GM18511 (cell line): ENCODE results near the gene INTS1.
"Not testable (repeated sequence)": the region's sequence is repeated elsewhere in the genome, so short reads cannot be mapped to it uniquely, and the experiment has no call there.

Experiments
- ATAC-seq: cut with Tn5 transposase; IDR thresholded peaks from one replicate; pipeline ENCODE4 v1.9.1; 2021; ENCODE audit warnings: mild to moderate bottlenecking, moderate library complexity; ENCODE audit not compliant: unreplicated experiment

INTS1 gene

DNA sequence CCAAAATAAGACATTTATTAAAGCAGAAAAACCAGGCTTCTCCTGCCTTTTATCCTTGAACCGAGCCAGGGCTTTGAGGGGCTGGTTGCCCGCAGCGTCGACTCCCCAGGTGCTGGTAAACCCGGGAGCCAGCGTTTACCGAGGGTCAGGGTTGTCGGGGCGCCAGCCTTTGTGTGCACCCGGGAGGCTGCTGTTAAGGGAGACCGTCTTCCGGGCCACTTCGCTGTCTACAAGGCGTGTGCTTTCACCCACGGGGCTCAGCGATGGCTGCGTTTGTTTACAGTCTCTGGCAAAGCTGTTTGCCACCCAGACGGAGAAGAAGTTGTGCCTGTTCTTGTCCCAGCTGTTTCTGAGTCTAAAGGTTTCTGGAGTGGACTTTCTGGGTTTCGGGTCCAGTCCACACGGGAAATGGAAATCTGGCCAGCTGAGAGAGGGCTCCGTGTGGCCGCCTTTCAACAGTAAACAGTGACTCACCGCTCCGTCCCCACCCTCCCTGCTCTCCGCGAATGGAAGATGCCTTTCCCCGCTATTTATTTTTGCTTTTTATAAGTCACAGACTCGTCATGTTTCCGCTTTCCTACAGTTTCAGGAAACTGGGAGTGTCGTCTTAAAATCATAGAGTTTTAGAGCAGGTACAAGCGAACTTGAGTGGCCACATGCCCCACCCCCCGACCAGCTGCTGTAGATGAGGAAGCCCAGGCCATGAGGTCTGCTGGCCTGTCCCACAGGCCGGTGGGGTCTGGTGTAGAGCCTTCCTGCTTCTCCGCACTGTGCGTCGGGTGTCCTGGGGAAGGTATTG is 28.5 kb upstream of the INTS1 start:
- no peak for ATAC-seq

DNA sequence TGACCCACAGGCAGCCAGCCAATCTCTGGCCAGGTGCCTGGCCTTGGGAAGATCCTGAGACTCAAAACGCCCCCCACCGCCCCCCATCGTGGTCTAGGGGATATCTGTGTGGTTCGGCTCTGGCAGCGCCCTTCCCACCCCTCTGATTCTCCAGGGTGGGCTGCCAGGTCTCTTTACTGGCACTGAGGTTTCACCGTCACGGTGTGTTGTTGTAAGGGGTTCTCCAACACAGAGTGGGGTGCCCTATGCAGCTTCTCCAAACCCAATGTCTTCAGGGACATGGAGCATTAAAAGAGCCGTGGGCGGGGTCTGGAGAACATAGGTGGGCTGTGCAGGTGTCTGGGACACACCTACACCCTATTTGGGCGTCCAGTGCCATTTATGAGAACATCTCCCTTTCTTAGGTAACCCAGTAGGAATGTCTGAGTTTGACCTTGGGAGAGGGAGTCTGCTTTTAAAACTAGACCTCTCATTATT is 27.8 kb upstream of the INTS1 start:
- no peak for ATAC-seq

DNA sequence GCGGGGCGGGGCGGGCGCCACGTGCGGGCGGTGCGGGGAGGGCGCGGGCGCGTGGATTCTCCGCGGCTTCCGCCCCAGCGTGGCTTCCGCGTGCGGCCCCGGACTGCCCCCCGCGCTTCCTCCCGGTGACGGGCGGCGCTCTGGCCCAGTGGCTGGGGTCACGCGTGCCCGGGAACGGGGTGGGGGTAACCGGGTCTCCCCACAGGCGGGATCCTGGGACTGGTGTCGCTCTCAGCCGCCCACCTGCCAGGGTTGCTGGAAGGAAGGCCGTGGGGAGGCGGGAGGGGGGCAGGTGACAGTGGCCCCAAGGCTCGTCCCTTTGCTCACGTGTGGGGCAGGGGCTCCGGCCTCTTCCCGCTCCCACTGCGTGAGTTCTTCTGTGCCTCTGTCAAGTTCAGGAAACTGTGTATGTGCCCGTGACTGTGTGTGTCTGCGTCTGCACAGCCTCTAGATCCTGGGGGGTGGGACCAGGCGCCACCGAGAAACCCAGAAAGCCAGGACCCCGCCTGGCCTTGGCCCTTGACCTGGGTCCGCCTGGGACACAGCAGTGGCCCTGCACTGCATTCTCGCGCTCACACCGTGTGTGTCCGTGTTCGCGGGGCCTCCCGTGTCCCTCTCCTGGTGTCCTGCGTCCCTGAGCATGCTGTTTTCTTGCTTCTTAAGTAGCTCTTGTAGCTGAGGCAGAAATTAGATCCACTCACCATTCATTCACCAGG is 27.2 kb upstream of the INTS1 start:
- peak; percentile 34 for ATAC-seq

DNA sequence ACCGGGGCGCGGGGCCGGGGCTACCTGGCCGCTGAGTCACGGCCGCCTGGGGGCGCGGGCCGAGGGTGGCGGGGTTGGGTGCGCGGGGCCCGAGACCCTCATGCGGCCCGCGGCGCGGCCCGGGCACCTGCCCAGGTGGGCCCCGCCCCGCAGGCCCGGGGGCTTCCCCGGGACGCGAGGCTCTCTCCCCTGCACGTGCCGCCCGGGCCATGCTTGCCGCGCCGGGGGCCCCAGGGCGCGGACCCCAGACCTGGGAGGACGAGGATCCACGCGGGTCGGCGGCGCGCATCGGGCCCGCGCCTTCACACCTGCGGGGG is 26.7 kb upstream of the INTS1 start:
- peak; percentile 23 for ATAC-seq

DNA sequence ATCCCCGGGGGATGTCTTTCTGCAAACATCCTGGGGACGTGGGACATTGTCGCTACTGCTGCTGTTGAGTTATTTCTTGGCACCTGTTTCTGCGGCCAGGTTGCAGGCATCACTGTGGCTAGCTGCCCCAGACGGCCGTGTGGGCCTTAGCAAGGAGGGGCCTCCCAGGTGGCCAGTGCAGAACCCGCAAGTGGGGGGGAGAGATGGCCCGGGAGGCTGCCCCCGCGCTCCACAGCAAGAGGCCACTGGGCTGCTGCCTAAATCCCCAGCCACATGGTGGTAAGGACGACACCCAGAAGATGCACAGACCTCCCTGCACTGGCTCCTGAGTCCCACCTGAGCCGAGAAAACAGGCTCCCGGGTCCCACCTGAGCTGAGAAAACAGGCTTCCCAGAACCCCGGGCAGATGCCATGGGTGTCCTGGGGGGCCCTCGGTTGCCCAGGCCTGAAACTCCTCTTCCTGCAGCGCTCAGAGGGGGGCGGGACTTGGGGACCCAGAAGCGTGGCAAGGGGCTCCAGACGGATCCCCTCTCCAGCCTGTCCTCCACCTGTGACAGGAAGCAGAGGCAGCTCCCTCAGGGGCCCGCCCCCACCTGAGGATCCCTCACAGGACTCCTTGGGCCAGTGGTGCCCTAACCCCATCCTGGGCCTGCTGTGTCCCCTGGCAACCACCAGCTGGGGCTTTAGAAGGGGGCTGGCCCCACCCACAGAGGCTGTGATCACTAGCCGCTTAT is 25.4 kb upstream of the INTS1 start:
- no peak for ATAC-seq

DNA sequence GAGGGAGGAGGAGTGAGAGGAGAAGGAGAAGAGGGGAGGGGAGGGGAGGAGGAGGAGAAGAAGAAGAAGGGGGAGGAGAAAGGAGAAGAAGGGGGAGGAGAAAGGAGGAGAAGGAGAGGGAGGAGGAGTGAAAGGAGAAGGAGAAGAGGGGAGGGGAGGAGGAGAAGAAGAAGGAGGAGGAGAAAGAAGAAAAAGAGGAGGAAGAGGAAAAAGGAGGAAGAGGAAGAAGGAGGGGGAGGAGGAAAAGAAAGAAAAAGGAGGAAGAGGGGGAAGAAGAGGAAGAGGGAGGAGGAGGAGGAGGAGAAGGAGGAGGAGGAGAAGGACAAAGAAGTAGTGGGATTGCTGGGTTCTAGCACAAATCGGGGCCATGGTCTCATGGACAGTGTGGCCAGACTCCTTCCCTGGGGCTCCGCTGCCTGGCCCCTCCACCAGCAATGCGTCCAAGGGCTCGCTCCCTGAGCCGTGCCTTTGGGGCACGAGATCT is 22.1 kb upstream of the INTS1 start:
- no peak for ATAC-seq

DNA sequence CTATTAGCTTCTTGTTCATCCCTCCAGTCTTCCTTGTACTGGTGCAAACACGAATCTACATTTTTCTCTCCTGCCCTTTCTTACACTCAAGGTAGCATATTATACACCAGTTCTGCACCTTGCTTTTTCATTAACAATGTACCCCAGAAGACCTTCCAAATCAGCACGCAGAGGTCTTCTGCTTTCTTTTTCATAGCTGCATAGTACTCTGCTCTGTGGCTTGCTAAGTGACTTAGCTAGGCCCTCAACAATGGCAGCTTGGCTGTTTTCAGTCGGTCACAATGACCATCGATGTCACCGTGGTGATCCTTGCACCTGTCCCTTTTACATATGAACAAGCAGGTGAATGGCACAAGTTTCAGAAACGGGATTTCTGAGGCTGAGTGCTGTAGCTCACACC is 21.2 kb upstream of the INTS1 start:
- no peak for ATAC-seq

DNA sequence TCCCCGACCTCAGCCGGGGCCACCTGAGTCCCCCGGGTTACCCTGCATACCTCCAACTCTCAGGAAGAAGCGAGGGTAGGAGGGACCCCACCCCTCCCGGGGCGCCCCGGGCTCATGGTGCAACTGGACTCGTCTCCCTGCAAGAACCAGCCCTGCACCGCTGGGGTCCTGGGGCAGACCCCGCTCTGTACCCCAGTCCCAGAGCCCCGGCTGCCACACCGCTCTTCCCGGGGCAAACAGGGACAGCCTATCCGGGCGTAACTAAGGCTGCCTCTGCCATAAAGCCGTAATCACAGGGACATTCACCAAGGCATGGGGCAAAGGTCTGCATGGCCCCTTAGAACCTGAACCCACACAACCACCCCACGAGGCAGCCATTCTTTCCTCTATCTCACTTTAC is 19.7 kb upstream of the INTS1 start:
- no peak for ATAC-seq

DNA sequence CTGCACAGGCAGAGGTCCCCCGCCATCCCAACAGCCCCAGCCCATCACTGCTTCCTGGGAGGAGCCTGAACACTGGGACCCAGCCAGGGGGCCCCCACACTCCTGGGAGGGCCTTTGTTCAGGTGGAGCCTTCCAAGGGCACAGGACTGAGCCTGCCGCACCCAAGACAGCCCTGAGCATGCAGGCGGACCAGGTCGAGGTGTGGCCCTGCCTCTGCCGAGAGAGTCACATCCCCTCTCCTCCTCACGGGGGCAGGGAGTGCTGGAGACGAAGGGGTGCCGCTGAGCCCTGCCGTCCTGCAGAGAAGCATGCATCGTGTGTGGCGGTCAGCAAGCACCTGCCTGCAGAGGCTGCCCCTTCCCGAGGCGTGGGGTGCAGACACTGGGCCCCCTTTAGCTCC is 19.0 kb upstream of the INTS1 start:
- no peak for ATAC-seq

DNA sequence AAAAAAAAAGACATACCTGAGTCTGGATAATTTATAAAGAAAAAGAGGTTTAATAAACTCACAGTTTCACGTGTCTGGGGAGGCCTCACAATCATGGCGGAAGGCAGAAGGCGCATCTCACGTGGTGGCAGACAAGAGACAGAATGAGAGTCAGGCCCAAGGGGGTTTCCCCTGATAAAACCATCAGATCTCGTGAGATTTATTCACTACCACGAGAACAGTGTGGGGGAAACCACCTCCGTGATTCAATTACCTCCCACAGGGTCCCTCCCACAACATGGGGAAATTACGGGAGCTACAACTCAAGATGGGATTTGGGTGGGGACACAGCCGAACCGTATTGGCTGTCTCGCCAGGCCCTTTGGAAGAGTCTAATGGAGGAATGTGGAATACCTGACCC is 17.3 kb upstream of the INTS1 start:
- ATAC-seq: no peak

DNA sequence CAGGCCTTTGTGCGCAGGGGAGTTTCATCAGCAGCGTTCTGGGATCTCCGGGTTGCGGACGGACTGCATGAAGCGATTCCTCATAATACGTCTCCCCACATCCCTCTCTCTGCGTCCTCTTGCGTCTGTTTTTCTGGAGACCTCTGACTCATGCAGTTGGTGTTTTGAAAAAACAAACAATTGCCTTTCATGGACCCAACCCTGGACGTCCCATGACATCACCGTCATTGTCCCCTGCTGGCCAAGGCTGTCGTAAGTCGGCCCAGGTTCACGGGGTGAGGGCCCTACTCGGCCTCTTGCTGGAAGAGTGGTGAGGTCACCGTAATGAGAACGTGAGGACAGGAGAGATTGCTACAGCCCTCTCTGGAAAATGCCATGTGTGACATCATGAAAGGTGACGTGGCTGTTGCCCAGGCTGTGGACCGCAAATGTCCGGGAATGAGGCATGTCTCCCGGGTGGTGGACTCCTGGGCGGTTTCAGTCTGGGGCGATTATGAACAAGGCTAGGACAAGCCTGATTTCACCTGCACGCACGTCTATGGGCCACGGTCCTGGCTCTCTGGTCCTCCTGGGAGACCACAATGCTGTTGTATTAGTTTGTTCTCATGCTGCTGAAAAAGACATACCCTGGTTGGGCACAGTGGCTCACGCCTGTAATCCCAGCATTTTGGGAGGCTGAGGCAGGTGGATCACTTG is 16.5 kb upstream of the INTS1 start:
- ATAC-seq: no peak

DNA sequence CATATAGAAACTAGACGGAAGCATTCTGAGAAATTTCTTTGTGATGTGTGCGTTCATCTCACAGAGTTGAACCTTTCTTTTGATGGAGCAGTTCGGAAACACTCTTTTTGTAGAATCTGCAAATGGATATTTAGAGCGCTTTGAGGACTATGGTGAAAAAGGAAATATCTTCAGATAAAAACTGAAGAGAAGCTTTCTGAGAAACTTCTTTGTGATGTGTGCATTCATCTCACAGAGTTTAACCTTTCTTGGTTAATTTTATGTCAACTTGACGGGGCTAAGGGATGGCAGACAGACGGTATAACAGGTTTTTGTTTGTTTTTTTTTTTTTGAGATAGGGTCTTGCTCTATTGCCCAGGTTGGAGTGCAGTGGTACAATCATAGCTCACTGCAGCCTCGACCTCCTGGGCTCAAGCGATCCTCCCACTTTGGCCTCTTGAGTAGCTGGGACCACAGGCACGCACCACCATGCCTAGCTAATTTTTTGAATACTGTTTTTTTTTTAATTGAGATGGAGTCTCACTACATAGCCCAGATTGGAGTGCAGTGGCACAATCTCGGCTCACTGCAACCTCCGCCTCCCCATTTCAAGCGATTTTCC is 15.2 kb upstream of the INTS1 start:
- ATAC-seq: not testable (repeated sequence)

DNA sequence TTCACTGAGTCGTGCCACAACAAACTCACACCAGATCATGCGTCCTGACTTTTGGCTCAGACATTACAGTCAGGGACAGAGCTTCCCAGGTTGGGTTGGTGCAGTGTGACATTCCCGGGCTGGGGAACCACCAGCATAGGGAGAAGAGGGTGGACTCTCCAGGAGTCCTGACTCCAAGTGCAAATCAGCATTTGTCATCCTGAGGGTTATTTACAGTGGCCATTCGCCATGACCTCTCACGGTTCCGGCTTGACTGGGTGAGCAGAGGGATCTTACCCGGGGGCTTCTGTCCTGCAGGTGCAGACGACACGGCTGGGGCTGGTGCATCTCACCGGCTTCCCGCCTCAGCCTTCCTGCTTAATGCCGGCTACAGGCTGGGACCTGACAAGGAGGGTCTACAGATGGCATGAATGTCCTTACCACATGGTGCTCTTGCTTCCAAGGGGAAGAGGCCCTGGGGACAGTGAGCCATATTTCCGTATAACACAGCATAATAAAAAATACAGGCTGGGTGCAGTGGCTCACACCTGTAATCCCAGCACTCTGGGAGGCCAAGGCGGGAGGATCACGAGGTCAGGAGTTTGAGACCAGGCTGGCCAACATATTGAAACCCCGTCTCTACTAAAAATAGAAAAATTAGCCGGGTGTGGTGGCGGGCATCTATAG is 12.5 kb upstream of the INTS1 start:
- no peak for ATAC-seq

DNA sequence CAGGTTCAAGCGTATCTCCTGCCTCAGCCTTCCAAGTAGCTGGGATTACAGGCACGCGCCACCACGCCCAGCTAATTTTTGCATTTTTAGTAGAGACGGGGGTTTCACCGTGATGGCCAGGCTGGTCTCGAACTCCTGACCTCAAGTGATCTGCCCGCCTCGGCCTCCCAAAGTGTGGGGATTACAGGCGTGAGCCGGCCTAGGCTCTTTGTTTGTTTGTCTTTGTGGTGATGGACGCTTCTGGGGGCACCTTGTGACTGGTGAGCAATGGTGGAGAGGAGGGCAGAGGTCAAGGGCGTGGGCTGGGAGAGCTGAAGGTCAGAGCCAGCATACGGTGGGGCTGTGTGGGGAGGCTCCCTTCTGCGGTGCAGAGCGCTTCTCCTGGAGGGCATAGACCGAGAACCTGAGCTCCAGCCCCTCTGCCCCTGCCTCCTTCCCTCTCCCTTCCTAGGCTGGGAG is 11.3 kb upstream of the INTS1 start:
- ATAC-seq: not testable (repeated sequence)

DNA sequence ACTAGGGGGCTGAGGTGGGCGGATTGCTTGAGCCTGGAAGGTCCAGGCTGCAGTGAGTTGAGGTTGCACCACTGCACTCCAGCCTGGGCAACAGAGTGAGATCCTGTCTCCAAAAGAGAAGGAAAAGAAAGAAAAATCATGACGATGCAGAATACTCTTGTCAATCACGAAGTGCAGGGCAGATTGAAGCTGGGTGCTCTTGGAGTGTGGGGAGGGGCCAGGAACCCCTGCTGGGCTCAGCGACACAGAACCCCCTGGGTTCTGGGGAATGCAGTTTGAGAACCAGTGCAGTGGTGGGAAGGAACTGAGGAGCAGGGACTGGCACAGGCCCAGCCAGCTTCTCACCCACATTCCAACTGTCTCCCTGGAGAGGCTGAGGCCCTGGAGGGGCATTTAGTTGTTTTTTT is 10.8 kb upstream of the INTS1 start:
- ATAC-seq: no peak

DNA sequence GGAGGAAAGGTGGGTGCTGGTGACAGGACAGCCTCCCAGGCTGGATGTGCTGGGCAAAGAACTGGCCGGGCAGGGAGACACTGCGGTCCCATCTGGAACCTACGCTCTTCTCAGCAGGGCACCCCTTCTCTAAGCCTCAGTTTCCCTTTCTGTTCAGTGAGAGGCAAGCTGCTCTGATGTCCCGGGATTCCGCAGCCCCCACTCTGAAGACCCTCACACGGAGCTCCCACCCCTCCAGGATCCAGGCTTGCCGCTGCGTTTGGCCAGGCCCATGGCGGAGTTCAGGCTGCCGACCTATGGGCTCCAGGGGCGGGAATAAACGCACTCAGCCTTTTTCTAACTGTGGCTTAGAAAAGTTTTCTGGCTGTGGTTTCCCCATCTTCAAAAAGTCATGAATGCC is 10.2 kb upstream of the INTS1 start:
- no peak for ATAC-seq

DNA sequence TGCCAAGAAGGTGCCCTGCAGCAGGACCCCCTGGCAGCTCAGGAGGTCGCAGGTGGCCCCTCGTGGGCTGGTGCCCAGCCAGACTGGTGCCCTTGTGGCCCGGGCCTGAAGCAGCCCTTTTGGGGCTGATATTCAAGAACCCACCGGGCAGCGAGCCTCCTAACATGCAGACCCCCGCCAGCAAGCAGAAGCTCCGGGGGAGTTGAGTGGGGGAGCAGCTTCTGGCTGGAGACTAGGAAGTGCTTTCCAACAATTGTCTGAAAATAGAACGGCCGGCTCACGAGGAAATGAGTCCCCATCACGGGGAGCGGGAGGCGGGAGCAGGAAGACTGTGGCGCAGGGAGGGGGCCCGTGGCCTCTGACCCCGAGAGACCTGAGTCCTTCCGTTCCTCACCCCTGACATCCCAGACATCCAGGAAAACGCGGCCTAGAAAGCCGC is 9.5 kb upstream of the INTS1 start:
- ATAC-seq: no peak

DNA sequence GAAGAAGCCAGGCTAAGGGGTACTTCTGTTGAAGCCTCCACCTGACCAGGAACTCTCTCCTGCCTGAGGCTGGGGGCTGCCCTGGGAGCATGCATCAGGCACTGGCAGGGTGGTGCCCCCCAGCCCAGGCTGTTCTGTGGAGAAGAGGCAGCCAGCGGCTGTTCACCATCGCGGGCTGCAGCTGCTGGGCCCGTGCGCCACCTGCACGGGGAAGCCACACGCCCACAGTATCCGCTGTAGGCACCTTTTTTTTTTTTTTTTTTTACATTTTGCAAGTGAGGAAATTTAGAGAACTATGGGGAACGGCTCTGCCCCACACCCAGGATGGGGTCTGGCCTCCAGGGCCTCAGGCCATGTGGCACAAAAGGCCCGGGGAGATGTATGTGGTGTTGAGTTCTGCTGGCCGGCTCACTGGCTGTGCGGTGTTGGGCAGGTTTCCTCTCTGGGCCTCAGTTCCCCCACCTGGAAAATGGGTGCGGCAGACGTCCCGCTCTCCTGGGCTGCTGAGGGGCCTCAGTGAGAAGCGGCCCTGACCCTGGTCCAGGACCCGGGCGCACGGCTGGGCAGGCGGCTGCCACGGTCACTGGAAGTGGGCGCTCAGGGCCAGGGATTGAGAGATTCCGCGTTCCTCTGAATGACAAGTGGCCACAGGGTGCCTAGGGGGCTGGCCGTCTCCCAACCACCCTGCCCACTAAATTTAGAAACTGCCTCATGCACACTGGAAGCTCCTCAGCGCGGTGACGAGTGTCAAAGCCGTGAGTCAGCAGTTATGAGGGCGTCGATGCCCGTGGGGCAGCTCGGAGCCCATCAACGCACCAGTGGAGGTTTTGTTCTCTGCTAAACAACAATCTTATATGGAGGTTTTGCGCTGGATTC is 8.8 kb upstream of the INTS1 start:
- ATAC-seq: no peak
